Left kidney (tissue), 2 donors: ENCODE results near the gene MPRIP. TPM values are rescaled to one million over a fixed set of nuclear protein-coding genes. Genes with fewer than 3 reads are reported as not detected.
"Not testable (repeated sequence)": the region's sequence is repeated elsewhere in the genome, so short reads cannot be mapped to it uniquely, and the experiment has no call there.

Experiments
- DNase-seq: peaks from one replicate; pipeline ENCODE4 v3.0.0-alpha.2; 2013
- polyA plus RNA-seq: library from polyadenylated mRNA; unstranded; fragments of 120-200 nt; gene quantifications from one replicate; pipeline ENCODE4 v1.2.1, GENCODE V29; 2013; ENCODE audit not compliant: insufficient read length

Gene MPRIP
- polyA plus RNA-seq, 1 donor = 169 TPM

DNA sequence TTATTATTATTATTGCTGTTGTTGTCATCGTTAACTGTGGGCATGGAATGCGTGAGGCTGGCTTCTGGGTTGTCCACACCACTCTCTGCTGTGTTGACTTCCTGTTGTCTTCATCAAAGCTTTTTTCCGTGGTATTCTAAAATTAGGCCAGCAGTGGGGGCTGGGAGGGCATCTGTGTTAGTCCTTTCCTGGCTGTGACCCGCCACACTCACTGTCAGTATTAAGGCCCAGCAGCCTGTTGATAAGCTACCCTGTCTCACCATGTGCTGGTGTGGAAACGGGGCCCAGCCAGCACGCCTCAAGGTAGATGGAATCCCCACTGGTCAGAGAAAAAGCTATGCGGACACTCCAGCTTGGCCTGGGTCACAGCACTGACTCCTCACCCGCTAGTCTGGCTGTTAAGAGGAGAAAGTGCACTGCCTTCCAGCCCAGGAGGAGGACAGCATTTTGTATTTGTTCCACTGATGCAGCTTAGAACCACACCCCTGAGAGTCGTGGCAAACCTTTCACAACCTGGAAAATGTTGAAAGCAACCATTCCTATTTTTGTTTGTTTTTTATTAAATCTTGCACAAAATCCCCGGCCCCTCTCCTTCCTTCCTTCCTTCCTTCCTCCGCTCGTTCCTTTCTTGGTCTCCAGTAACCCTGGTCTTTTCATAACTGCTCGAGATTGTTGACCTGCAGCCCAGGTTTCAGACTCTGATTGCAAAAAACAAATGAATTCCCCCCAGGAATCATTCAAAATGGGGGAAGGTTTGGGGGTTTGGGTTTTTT lies 142.9 kb downstream of the MPRIP start:
- not testable (repeated sequence) for DNase-seq

DNA sequence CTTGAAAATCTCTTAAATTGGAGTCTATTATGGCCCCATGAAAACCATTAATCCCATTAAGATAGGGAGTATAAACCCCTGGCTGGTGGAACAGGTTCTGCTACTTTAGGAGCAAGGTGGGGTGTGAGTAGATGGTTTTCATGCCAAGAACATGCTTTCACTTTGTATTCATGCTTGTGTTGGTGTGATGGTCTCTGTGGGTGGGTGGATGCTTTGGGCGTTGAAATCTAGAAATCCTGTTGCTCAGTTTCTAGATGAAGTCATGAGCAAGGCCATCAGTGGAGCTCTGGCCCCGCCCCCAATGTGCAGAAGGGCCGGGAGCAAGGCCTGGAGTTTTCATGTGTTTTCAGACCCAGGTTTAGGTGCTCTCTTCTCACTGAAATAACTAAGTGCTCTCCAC lies 143.8 kb downstream of the MPRIP start:
- no peak for DNase-seq

- no peak for DNase-seq
These were observed 144.6 kb downstream of the MPRIP start for GRCh38 chr17:17186551-17187505.

GRCh38 chr17:17188586-17188985 lies 146.3 kb downstream of the MPRIP start:
- no peak for DNase-seq

GRCh38 chr17:17189559-17189958 lies 147.3 kb downstream of the MPRIP start:
- no peak for DNase-seq

GRCh38 chr17:17190188-17190587 lies 147.9 kb downstream of the MPRIP start:
- no peak for DNase-seq

DNA sequence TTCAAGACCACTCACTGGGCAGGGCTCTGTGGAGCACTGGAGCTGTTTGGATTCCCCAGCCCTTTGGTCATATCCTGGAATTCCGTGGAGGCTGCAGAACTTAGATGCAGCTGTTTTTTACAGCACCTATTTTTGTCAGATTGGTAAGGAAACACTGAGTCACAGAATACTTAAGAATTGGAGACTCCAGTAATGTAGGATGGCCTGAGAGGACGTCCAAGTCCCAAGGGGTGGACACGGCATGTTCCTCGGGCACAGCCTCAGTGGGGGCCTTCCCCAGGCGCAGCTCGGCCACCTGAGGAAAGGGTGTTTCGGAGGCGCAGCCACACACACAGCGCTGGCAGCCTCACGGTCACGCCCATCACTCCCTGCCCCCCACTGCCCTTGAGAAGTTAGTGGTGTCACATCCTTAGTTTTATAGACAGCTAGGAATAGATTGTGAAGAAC lies 149.1 kb downstream of the MPRIP start:
- no peak for DNase-seq

DNA sequence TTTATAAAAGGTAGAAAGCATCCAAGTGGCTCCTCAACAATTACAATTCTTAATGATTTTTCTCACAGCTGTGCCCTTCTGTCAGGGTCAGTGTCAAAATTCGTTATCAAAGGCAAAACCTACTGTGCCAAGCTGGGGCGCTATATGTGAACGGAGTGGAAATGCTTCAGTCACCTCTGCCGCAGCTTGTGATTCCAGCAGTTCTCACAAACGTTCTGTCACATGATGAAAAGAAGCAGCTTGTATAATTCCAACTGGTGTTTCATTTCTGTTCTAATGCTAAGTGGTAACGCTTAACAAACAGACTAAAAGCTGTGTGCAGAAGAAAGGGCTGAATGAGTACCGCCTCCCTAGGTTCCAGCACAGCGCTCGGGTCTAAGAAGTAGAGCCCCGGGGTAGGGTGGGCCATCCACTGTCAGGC lies 149.7 kb downstream of the MPRIP start:
- no peak for DNase-seq

DNA sequence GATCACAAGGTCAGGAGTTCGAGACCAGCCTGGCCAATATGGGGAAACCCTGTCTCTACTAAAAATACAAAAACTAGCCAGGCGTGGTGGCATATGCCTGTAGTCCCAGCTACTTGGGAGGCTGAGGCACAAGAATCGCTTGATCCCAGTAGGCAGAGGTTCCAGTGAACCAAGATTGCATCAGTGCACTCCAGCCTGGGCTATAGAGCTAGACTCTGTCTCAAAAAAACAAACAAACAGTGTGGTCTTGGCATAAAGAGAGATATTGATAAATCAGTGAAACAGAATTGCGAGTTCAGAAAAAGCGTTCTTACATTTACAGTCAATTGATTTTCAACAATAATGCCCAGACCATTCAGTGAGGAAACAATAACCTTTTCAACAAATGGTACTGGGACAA lies 153.2 kb downstream of the MPRIP start:
- DNase-seq = not testable (repeated sequence)

DNA sequence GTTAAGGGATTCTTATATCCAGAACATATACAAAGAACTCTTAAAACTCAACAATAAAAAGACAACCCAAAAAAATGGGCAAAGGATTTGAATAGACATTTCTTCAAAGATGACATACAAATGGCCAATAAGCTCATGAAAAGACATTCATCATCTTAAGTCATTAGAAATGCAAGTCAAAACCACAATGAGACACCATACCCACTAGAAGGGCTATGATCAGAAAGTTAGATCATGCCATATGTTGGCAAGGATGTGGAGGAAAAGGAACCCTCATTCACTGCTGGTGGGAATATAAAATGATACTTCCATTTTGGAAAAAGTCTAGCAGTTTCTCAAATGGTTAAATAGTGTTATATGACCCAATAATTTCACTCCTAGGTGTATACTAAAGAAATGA lies 154.5 kb downstream of the MPRIP start:
- no peak for DNase-seq

DNA sequence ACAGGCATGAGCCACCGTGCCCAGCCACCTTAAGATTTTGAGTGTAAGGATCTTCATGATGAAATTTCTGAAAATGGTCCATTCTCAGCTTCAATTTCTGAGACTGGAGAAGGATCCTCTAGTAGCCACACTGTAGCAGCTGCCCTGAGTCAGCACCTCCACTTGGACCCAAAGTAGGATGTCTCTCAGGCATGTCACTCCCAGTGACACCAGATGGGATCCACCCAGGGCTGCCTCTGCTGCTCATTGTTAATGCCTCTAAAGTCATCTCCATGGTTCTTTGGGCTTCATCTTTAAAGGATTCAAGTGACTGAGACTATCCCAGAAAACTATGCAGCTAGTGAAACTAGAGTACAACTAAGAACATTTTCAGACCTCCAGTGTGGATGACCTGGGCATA lies 156.0 kb downstream of the MPRIP start:
- no peak for DNase-seq

DNA sequence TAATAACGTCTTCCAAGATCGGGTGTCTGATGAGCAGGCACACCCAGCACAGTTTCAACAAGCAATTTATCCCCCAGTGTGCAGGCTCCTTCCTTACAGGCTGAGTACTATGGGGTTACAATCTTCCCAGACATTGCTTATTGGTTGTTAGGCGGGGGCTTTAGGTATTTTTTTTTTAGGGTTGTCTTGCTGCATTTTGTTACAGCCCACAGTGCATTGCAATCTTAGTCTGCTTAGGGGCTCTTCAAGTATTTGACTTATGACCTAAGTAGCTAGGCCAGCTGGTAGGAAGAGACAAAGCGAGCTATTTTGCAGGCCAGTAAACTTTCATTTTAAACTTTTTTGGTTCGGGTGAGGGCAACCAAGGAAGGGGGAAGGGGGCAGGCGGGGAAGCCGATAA lies 158.1 kb downstream of the MPRIP start:
- no peak for DNase-seq

GRCh38 chr17:17200831-17201230 lies 158.6 kb downstream of the MPRIP start:
- DNase-seq = no peak

- no peak for DNase-seq
These were observed 159.0 kb downstream of the MPRIP start for GRCh38 chr17:17201271-17201670.

- DNase-seq = no peak
These were observed 159.7 kb downstream of the MPRIP start for GRCh38 chr17:17201907-17202306.

GRCh38 chr17:17203173-17203730 lies 161.0 kb downstream of the MPRIP start:
- no peak for DNase-seq

- DNase-seq = no peak
These were observed 161.9 kb downstream of the MPRIP start for GRCh38 chr17:17204041-17204591.

DNA sequence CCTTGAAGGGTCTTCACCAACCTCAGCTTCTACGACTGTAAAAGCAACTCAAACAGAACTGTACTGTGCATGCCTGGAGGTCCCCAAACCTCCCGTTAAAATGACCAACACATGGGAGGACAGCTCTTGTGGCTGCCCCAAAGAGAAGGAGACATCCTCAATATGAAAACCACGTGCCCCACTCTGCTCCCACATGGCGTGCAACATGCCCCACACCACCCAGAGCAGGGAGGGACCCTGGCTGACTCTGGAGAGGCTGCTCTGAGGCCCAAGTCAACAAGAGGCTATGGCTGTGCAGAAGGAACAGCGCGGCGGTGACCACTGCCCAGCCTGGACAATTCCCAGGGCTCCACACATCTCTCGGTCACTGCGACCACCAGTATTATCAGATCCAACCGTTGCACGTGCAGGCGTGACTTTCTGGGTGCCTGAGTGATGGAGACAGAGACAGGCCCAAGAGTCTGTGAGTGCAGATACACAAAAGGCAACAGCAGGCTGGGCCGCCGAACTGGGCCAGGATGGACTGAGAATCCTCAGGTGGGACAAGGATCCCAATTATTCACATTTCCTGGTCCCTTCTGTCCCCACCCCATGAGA lies 162.5 kb downstream of the MPRIP start:
- DNase-seq = no peak

GRCh38 chr17:17205368-17206123 lies 163.3 kb downstream of the MPRIP start:
- DNase-seq = no peak

DNA sequence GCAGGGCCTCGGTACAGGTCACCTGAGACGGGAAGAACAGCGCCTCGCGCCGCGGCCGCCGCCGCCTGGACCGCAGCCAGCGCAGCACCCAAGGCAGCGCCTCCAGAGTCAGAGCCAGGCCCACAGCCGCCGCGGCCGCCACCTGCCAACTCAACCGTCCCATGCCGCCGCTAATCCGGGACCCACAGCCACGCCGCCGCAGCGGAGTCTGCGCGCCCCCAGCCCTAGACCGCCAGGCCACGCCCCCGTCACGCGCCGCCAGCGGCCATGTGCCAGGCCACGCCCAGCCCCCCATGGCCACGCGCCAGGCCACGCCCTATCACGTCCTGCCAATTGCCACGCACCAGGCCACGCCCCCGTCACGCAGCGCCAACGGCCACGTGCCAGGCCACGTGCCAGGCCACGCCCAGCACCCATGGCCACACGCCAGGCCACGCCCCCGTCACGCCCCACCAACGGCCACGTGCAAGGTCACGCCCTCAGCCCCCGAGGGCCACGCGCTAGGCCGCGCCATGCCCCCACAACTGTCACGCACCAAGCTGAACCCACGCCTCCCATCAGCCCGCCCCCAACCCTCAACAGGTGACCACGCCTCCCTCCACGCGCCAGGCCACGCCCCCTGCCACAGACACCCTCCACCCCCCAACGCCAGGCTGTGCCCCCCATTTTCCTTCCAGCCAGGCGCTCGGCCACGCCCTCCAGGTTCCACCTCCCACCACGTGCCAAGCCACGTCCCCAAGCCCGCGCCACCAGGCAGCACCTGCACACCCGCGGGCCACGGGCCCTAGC lies 164.1 kb downstream of the MPRIP start, which contains the start of gene PLD6:
TSS of gene PLD6 (minus strand) at position 210 of the 789 bp plus-strand sequence. CDS start at position 163, 47 bp downstream.
- DNase-seq = peak; percentile 52
